K562 treated with DMSO at 1 percent for 24 hours (cell line): ENCODE results near the gene CYBA. TPM values are rescaled to one million over a fixed set of nuclear protein-coding genes. Genes with fewer than 3 reads are reported as not detected.

ENCODE experiments used
- total RNA-seq: library from RNA; unstranded; fragments of 300-600 nt; gene quantifications from 2 replicates; pipeline ENCODE4 v1.2.3, GENCODE V29; 2022; ENCODE audit warnings: low read depth; ENCODE audit not compliant: insufficient read depth

The CYBA gene
- total RNA-seq, result 743 and 802 TPM in 2 replicates

GRCh38 chr16:88650749-88651275 is at the start of gene CYBA:
Gene CYBA, minus strand, starts transcription at chr16:88651053. Its CDS starts 40 bp downstream, at chr16:88651013.

GRCh38 chr16:88686439-88687253 is 35.8 kb upstream of the CYBA start, which contains the start of gene SNAI3:
Gene SNAI3, minus strand, starts transcription at chr16:88686507. Its CDS starts 101 bp downstream, at chr16:88686406.

GRCh38 chr16:88662843-88663606 is 12.2 kb upstream of the CYBA start, which contains the start of gene MVD:
Gene MVD, minus strand, starts transcription at chr16:88663091. Its CDS starts 11 bp downstream, at chr16:88663080.

GRCh38 chr16:88638323-88639230 is 12.3 kb downstream of the CYBA start, which contains the start of gene IL17C:
Gene IL17C, plus strand, starts transcription at chr16:88638572. Its CDS starts 70 bp downstream, at chr16:88638642.

Other genes starting within 250 kb of the CYBA start
- gene ZFPM1, start 197.8 kb downstream of the CYBA start, total RNA-seq, result 10.0 and 11.2 TPM in 2 replicates
- gene ZC3H18, start 80.7 kb downstream of the CYBA start, total RNA-seq, result 73.5 and 75.3 TPM in 2 replicates
- gene IL17C, start 12.5 kb downstream of the CYBA start, total RNA-seq, result not detected in 2 replicates
- 131 and 151 TPM in 2 replicates for gene MVD, start 12.0 kb upstream of the CYBA start, total RNA-seq
- 3.4 and 3.6 TPM in 2 replicates for gene SNAI3, start 35.5 kb upstream of the CYBA start, total RNA-seq
- gene RNF166, start 55.4 kb upstream of the CYBA start, total RNA-seq, result 67.0 and 75.1 TPM in 2 replicates
- 31.7 and 41.7 TPM in 2 replicates for gene CTU2, start 55.5 kb upstream of the CYBA start, total RNA-seq
- gene PIEZO1, start 134.2 kb upstream of the CYBA start, total RNA-seq, result 248 and 280 TPM in 2 replicates
- 241 and 305 TPM in 2 replicates for gene CDT1, start 152.7 kb upstream of the CYBA start, total RNA-seq
- 205 and 275 TPM in 2 replicates for gene APRT, start 160.9 kb upstream of the CYBA start, total RNA-seq
- 14.2 and 16.1 TPM in 2 replicates for gene GALNS, start 205.9 kb upstream of the CYBA start, total RNA-seq
- 54.7 and 72.0 TPM in 2 replicates for gene TRAPPC2L, start 206.1 kb upstream of the CYBA start, total RNA-seq
- 0.70 TPM in 1 of 2 replicates, not detected in the other for gene PABPN1L, start 215.6 kb upstream of the CYBA start, total RNA-seq